Cardiac muscle cell (in vitro differentiated cells and primary cell): ENCODE data around the gene SEC14L1. TPM values are rescaled to one million over a fixed set of nuclear protein-coding genes. Genes with fewer than 3 reads are reported as not detected.

Experiments
- DNase-seq, 2 donors: peaks; one replicate each; pipeline versions ENCODE4 v3.0.0 to v3.0.0-alpha.2; 2010 to 2017; ENCODE audit warnings: low read depth in 1 of 2, low spot score in 1 of 2
- H3K27ac ChIP-seq: fragments of 200-600 bp; sonication (generic); 2 replicates; pipeline ENCODE4 v1.5.1; 2016
- H3K27me3 ChIP-seq: fragments of 200-600 bp; sonication (generic); 2 replicates; pipeline ENCODE4 v1.6.0; 2016; ENCODE audit warnings: control low read depth
- H3K36me3 ChIP-seq: fragments of 200-600 bp; sonication (generic); 2 replicates; pipeline ENCODE4 v1.5.1; 2016; ENCODE audit warnings: control low read depth
- H3K4me1 ChIP-seq: fragments of 200-600 bp; sonication (generic); 2 replicates; pipeline ENCODE4 v1.8.1; 2017; ENCODE audit warnings: low read depth, mild to moderate bottlenecking, mixed run types
- H3K4me3 ChIP-seq: fragments of 200-600 bp; sonication (generic); 2 replicates; pipeline ENCODE4 v1.5.1; 2016; ENCODE audit warnings: mild to moderate bottlenecking
- H3K9me3 ChIP-seq: fragments of 200-600 bp; sonication (generic); 2 replicates; pipeline ENCODE4 v1.5.1; 2017; ENCODE audit warnings: low read depth, mild to moderate bottlenecking, control low read depth
- polyA plus RNA-seq: library from polyadenylated mRNA; unstranded; fragments of >200 nt; fragmentation: Nextera tagmentation; extraction: Ambion mirVana; gene quantifications from 2 replicates; pipeline ENCODE4 v1.2.1, GENCODE V29; 2016
- total RNA-seq: library from RNA; depleted of rRNA; stranded (reverse); fragments of >200 nt; gene quantifications from 2 replicates; pipeline ENCODE4 v1.2.3, GENCODE V29; 2016
- TF ChIP-seq, protein P1 (sequence below): IDR thresholded peaks from 2 replicates; pipeline ENCODE4 v1.5.1; 2012; ENCODE audit warnings: low read depth, mild to moderate bottlenecking, low read length

Gene SEC14L1
- total and polyA plus RNA-seq, 2 experiments from 2014 or later = 25.5 to 30.0 TPM

DNA sequence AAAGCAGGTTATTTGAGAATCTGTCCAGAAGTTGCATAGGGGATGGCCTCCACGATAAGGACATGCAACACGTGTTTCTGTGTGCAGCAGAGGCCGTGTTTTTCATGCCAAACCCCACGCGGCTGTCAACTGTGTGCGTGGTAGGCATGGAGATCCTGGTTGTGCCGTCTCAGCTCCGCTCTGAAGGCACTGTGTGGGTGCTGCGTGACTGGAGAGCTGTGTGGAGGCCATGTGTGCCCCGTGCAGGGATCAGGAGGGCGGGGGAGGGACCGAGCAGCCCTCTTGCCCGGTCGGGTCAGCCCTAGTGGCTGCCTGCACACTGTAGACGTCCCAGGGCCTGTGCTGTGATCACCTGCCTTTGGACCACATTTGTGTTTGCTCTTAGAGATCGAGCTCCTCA is 74.5 kb downstream of the SEC14L1 start:
- DNase-seq = no peak
- TF ChIP-seq, protein P1, sequence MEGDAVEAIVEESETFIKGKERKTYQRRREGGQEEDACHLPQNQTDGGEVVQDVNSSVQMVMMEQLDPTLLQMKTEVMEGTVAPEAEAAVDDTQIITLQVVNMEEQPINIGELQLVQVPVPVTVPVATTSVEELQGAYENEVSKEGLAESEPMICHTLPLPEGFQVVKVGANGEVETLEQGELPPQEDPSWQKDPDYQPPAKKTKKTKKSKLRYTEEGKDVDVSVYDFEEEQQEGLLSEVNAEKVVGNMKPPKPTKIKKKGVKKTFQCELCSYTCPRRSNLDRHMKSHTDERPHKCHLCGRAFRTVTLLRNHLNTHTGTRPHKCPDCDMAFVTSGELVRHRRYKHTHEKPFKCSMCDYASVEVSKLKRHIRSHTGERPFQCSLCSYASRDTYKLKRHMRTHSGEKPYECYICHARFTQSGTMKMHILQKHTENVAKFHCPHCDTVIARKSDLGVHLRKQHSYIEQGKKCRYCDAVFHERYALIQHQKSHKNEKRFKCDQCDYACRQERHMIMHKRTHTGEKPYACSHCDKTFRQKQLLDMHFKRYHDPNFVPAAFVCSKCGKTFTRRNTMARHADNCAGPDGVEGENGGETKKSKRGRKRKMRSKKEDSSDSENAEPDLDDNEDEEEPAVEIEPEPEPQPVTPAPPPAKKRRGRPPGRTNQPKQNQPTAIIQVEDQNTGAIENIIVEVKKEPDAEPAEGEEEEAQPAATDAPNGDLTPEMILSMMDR = no peak
- Histone ChIP-seq H3K4me1 (peaks cover 10% of the 10 kb centered on the region), H3K36me3 (peaks cover 22% of the 10 kb centered on the region), H3K27ac (no peak overlapping the region), H3K9me3 (no peaks in the 10 kb centered on the region), H3K4me3 (no peak overlapping the region), H3K27me3 (no peaks in the 10 kb centered on the region)

DNA sequence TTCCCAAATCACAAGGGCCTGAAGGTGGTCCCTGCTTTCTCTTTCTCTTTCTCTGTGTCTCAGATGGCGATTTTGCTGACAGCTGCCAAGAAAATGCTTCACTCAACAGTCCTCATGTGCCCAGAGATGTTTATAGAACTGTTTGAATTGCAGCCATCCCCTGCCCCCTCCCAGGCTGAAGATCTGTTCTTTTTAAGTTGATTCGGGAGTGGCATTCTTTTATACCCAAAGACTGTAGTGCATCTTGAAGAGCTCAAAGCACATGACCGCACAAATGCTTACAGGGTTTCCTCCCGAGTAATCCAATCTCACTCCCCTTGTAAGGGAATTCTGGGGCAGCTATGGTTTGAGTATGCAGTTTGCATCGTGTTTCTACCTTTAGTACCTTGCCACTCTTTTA is 75.7 kb downstream of the SEC14L1 start:
- H3K36me3 ChIP-seq = peaks cover 21% of the 10 kb centered on the region
- no peak overlapping the region for H3K4me3 ChIP-seq
- no peak for DNase-seq
- peaks cover 10% of the 10 kb centered on the region for H3K4me1 ChIP-seq
- H3K9me3 ChIP-seq = no peaks in the 10 kb centered on the region
- TF ChIP-seq, protein P1 = no peak
- no peaks in the 10 kb centered on the region for H3K27me3 ChIP-seq
- H3K27ac ChIP-seq = no peak overlapping the region

DNA sequence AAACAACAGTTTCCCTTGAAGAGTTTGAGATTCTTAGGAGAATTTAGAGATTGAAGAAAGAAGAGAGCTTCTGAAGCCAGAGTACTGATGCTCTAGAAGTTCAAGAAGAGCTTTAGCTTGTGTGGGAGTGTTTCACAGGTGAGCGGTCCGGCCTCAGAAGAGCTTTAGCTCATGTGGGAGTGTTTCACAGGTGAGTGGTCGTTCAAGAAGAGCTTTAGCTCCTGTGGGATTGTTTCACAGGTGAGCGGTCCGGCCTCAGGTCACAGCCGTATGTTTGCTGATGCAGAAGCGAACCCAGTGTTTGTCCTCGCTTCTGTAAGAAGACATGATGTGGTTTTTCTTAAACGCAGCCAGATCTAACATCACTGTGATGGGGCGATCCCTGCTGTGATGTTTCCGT is 76.4 kb downstream of the SEC14L1 start:
- TF ChIP-seq, protein P1 = no peak
- no peaks in the 10 kb centered on the region for H3K27me3 ChIP-seq
- no peak for DNase-seq
- peaks cover 14% of the 10 kb centered on the region for H3K36me3 ChIP-seq
- no peaks in the 10 kb centered on the region for H3K9me3 ChIP-seq
- H3K27ac ChIP-seq = no peak overlapping the region
- H3K4me1 ChIP-seq = peaks cover 10% of the 10 kb centered on the region
- H3K4me3 ChIP-seq = no peak overlapping the region

DNA sequence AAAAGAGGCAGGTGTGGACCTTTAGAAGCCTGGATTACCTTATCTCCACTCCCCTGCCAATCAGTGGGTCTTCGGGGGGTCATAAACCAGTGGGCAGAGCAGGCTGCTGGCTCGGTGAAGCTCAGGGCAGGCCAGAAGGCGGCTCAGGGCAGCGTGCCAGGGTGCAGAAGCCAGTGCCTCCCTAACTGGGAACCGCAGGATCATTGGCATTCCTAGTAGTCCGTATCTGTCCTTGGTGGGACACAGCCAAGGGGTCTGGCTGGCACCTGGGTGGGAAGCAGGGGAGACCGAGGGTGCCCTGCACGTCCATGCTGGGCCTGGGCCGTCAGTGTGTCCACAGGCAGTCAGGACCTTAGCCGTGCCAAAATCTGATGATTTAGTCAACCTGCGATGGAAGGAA is 76.8 kb downstream of the SEC14L1 start:
- Histone ChIP-seq H3K9me3 (no peaks in the 10 kb centered on the region), H3K36me3 (peaks cover 11% of the 10 kb centered on the region)
- TF ChIP-seq, protein P1 = no peak

DNA sequence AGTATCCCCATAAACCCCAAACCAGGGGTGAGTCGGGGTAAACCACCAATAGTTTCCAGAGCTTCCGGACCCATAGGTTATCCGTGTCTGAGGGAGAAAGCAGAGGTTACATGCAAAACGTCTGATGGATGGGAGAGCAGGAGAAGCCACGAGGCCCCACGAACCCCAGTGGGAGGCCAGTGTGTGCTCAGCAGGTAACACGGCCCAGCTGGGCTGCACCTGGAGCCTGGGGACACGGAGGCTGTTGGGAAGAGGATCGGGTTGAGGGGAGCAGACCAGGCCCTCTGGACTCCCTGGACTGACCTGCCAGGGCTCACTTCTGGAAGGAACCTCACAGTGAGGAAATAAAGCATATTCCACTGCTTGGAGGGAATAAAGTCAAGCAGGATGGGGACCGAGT is 78.1 kb downstream of the SEC14L1 start:
- Histone ChIP-seq H3K4me3 (no peak overlapping the region), H3K27me3 (no peaks in the 10 kb centered on the region), H3K36me3 (peaks cover 6% of the 10 kb centered on the region), H3K9me3 (no peaks in the 10 kb centered on the region), H3K27ac (no peak overlapping the region), H3K4me1 (peaks cover 3% of the 10 kb centered on the region)
- no peak for DNase-seq
- TF ChIP-seq, protein P1 = no peak

More for the DNA sequence above, 76.8 kb downstream of the SEC14L1 start:
- Histone ChIP-seq H3K4me1 (peaks cover 10% of the 10 kb centered on the region), H3K27me3 (no peaks in the 10 kb centered on the region), H3K4me3 (no peak overlapping the region), H3K27ac (no peak overlapping the region)
- DNase-seq = no peak

DNA sequence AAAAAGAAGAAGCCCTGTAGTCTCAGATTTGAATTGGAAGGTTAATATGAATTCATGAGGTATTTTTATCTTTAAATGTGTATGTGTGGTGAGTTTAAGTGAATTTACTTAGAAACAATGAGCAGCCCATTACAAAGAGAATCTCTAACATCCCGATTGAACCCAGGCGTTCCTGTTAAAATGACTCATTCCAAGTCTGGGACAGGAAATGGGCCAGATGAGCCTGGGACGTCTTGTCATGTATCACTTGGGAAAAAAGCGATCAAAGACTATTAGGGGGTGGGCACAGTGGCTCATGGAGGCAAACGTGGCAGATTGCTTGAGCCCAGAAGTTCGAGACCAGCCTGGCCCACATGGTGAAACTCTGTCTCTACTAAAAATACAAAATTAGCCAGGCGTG is 81.6 kb downstream of the SEC14L1 start:
- no peaks in the 10 kb centered on the region for H3K36me3 ChIP-seq

More for the DNA sequence above, 81.6 kb downstream of the SEC14L1 start:
- no peaks in the 10 kb centered on the region for H3K27me3 ChIP-seq
- no peak for DNase-seq
- H3K9me3 ChIP-seq = no peaks in the 10 kb centered on the region
- H3K4me1 ChIP-seq = no peaks in the 10 kb centered on the region
- TF ChIP-seq, protein P1 = no peak
- H3K27ac ChIP-seq = no peak overlapping the region
- H3K4me3 ChIP-seq = no peak overlapping the region
